DOHH2 (cell line): ENCODE measurements around the gene AFF2.

ENCODE experiments used
- CTCF ChIP-seq: fragments of 200-600 bp; sonication (generic); IDR thresholded peaks from one replicate; pipeline ENCODE4 v1.5.1; 2014; ENCODE audit warnings: antibody characterized with exemption, mild to moderate bottlenecking, low read depth, low read length; ENCODE audit not compliant: poor library complexity, severe bottlenecking
- EZH2phosphoT487 ChIP-seq: fragments of 200-600 bp; sonication (generic); IDR thresholded peaks from 2 replicates; pipeline ENCODE4 v1.6.1; 2017; ENCODE audit warnings: borderline replicate concordance, mild to moderate bottlenecking, antibody characterized with exemption, low read length, moderate library complexity, mixed read lengths

- no peak for TF ChIP-seq CTCF
- TF ChIP-seq EZH2phosphoT487: no peak
Measured at GRCh38 chrX:148537556-148538182, 37.3 kb downstream of the AFF2 start.
